Suprapubic skin (tissue), 4 donors: Measurements from ENCODE around the gene PUSL1. TPM values are rescaled to one million over a fixed set of nuclear protein-coding genes. Genes with fewer than 3 reads are reported as not detected.
A peak's percentile ranks its signal among the peaks of the same experiment; 100 is the strongest.

ENCODE experiments used
- DNase-seq, 2 donors: peaks; one replicate each; pipeline ENCODE4 v3.0.0-alpha.2; 2019; ENCODE audit warnings: low spot score in 2 of 2
- H3K27ac ChIP-seq: fragments of 200-600 bp; sonication (generic); one replicate; pipeline ENCODE4 v1.5.1; 2019
- H3K27me3 ChIP-seq: fragments of 200-600 bp; sonication (generic); one replicate; pipeline ENCODE4 v1.5.1; 2019
- H3K36me3 ChIP-seq: fragments of 200-600 bp; sonication (generic); one replicate; pipeline ENCODE4 v1.5.1; 2019
- H3K4me1 ChIP-seq: fragments of 200-600 bp; sonication (generic); one replicate; pipeline ENCODE4 v1.5.1; 2019
- H3K4me3 ChIP-seq: fragments of 200-600 bp; sonication (generic); one replicate; pipeline ENCODE4 v1.5.1; 2019; ENCODE audit warnings: mild to moderate bottlenecking
- H3K9me3 ChIP-seq: fragments of 200-600 bp; sonication (generic); one replicate; pipeline ENCODE4 v1.5.1; 2019
- CTCF ChIP-seq, 2 donors: fragments of 200-600 bp in 1 of 2; fragments of 450-650 bp in 1 of 2; sonication (generic) in 1 of 2; IDR thresholded peaks; one replicate each; pipeline ENCODE4 v1.5.1; 2016 to 2019; ENCODE audit warnings: antibody characterized with exemption in 2 of 2, mild to moderate bottlenecking in 1 of 2, moderate library complexity in 1 of 2
- EP300 ChIP-seq: sonication (generic); formaldehyde crosslinking; IDR thresholded peaks from one replicate; pipeline ENCODE4 v1.6.1; 2017; ENCODE audit warnings: antibody characterized with exemption
- POLR2A ChIP-seq, 2 donors: fragments of 450-650 bp; IDR thresholded peaks; one replicate each; pipeline ENCODE4 v1.6.1; 2017; ENCODE audit warnings: antibody characterized with exemption in 2 of 2, mild to moderate bottlenecking in 2 of 2, moderate library complexity in 2 of 2
- POLR2AphosphoS5 ChIP-seq, 3 donors: sonication (generic); formaldehyde crosslinking; IDR thresholded peaks; one replicate each; pipeline ENCODE4 v1.6.1; 2017; ENCODE audit warnings: antibody characterized with exemption in 3 of 3
- WGBS: methylation state at CpG from one replicate; pipeline ENCODE4 v1.1.5; 2018; 5-methylcytosine and 5-hydroxymethylcytosine counted together
- total RNA-seq, 4 donors: library from RNA; depleted of rRNA; stranded (reverse); fragments of >200 nt; gene quantifications; one replicate each; pipeline ENCODE4 v1.1.0, GENCODE V29; 2016

PUSL1 gene
- total RNA-seq, 4 donors from 2014 or later = 16.9 to 56.4 (median 36.4) TPM

GRCh38 chr1:1354271-1355247 lies 46.2 kb downstream of the PUSL1 start:
- Histone ChIP-seq H3K27me3 (peaks cover 26% of the 10 kb centered on the region), H3K27ac (no peak overlapping the region), H3K4me3 (peak overlapping the region; percentile 48), H3K36me3 (no peaks in the 10 kb centered on the region), H3K4me1 (peaks cover 76% of the 10 kb centered on the region), H3K9me3 (no peaks in the 10 kb centered on the region)
- TF ChIP-seq EP300 = no peak
- no peak for TF ChIP-seq POLR2AphosphoS5 (IDR thresholded peaks at IDR 0.05)
- TF ChIP-seq CTCF (IDR thresholded peaks at IDR 0.05) = no peak
- TF ChIP-seq POLR2A (IDR thresholded peaks at IDR 0.05) = no peak
- WGBS = 68% methylated on average over 14 of the region's 116 CpGs
- DNase-seq = no peak

- H3K4me1 ChIP-seq = peaks cover 84% of the 10 kb centered on the region
- DNase-seq = no peak
- TF ChIP-seq POLR2A (IDR thresholded peaks at IDR 0.05) (no peak), CTCF (IDR thresholded peaks at IDR 0.05) (no peak), POLR2AphosphoS5 (IDR thresholded peaks at IDR 0.05) (no peak), EP300 (no peak)
- H3K27ac ChIP-seq = peak overlapping the region; percentile 30
- peak overlapping the region; percentile 48 for H3K4me3 ChIP-seq
- WGBS = no CpG with 5 or more reads among the region's 52 CpGs
- H3K36me3 ChIP-seq = no peaks in the 10 kb centered on the region
- H3K27me3 ChIP-seq = peaks cover 26% of the 10 kb centered on the region
- no peaks in the 10 kb centered on the region for H3K9me3 ChIP-seq
Measured at GRCh38 chr1:1355416-1355815, 47.0 kb downstream of the PUSL1 start.

GRCh38 chr1:1356166-1356795 lies 47.9 kb downstream of the PUSL1 start:
- peak overlapping the region; percentile 88 for H3K27ac ChIP-seq

GRCh38 chr1:1356796-1357401 lies 48.5 kb downstream of the PUSL1 start:
- H3K9me3 ChIP-seq = no peaks in the 10 kb centered on the region
- no peaks in the 10 kb centered on the region for H3K36me3 ChIP-seq
- 36% methylated on average over 11 of the region's 26 CpGs for WGBS
- H3K4me3 ChIP-seq = peak overlapping the region; percentile 48
- H3K27me3 ChIP-seq = peaks cover 26% of the 10 kb centered on the region
- no peak for DNase-seq
- H3K27ac ChIP-seq = peak overlapping the region; percentile 88
- no peak for TF ChIP-seq POLR2A (IDR thresholded peaks at IDR 0.05)
- TF ChIP-seq EP300 = no peak
- no peak for TF ChIP-seq POLR2AphosphoS5 (IDR thresholded peaks at IDR 0.05)
- no peak for TF ChIP-seq CTCF (IDR thresholded peaks at IDR 0.05)
- H3K4me1 ChIP-seq = peaks cover 92% of the 10 kb centered on the region

More at GRCh38 chr1:1356166-1356795, 47.9 kb downstream of the PUSL1 start:
- Histone ChIP-seq H3K4me1 (peaks cover 92% of the 10 kb centered on the region), H3K27me3 (peaks cover 26% of the 10 kb centered on the region), H3K4me3 (peak overlapping the region; percentile 48), H3K36me3 (no peaks in the 10 kb centered on the region), H3K9me3 (no peaks in the 10 kb centered on the region)
- TF ChIP-seq CTCF (IDR thresholded peaks at IDR 0.05) (no peak), POLR2A (IDR thresholded peaks at IDR 0.05) (no peak)
- no peak for DNase-seq
- WGBS = 22% methylated on average over 6 of the region's 8 CpGs
